ENCODE measurements around the gene RFT1.

DNA sequence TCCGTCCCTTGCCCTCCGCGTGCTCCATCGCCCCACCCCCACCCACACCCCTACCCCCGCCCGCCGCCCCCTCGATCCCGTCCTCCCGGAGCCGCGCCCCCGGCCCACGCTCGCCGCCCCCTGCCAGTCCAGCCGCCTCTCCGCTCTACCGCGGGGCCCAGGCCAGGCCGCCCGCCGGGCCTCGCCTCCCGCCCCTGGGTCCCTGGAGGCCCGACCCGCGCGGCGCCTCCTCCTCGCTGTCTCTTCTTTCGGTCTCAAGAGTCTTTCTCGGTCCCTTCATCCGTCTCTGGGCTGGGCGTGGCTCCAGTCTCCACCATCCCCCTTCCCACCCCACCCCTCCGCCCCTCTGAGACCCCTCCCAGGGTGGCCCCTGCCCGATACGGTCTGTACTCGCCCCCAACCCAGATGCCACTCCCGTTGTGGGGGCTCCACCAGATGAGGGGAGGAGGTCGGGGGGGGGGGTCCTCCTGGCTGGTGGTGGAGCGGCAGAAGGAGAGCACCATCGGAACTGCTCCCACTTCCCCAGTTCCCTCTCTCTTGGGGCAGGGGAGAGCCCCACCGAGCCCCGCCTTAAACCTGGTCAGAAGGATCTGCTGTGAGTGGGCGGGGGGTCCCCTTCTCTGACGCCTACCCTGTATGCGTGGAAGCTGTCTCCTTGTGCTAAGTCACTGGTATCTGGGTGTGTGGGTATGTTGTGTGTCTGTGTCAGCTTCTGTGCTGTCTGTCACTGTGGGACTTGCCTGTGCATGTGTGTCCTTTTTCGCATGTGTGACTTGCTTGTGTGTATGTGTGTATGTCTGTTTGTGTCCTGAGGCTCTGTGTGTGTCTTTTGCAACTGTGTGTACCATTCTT lies 31.8 kb upstream of the RFT1 start:
- TF ChIP-seq, protein P1, sequence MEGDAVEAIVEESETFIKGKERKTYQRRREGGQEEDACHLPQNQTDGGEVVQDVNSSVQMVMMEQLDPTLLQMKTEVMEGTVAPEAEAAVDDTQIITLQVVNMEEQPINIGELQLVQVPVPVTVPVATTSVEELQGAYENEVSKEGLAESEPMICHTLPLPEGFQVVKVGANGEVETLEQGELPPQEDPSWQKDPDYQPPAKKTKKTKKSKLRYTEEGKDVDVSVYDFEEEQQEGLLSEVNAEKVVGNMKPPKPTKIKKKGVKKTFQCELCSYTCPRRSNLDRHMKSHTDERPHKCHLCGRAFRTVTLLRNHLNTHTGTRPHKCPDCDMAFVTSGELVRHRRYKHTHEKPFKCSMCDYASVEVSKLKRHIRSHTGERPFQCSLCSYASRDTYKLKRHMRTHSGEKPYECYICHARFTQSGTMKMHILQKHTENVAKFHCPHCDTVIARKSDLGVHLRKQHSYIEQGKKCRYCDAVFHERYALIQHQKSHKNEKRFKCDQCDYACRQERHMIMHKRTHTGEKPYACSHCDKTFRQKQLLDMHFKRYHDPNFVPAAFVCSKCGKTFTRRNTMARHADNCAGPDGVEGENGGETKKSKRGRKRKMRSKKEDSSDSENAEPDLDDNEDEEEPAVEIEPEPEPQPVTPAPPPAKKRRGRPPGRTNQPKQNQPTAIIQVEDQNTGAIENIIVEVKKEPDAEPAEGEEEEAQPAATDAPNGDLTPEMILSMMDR (IDR thresholded peaks at IDR 0.05): no peak
- no peak for TF ChIP-seq POLR2A (IDR thresholded peaks at IDR 0.05)

Data from lower leg skin (tissue), 3 donors.